HCT116 (cell line): ENCODE measurements around the gene ATG16L1.

Experiments
- POLR2A ChIP-seq: IDR thresholded peaks from 2 replicates; pipeline ENCODE4 v1.7.0; 2011; ENCODE audit warnings: borderline replicate concordance; ENCODE audit not compliant: insufficient read depth, insufficient read length; ENCODE audit errors: extremely low read depth
- REST ChIP-seq: IDR thresholded peaks from 2 replicates; pipeline ENCODE4 v1.6.1; 2012; ENCODE audit warnings: low read depth
- SIN3A ChIP-seq: IDR thresholded peaks from 2 replicates; pipeline ENCODE4 v1.6.1; 2012; ENCODE audit warnings: low read depth
- TF ChIP-seq, protein P1 (sequence below), 3 experiments: fragments of 200-600 bp in 1 of 3; sonication (generic) in 1 of 3; IDR thresholded peaks in 2 of 3; conservative IDR thresholded peaks in 1 of 3; 2 replicates each; pipeline ENCODE4 v1.5.1; 2012 to 2017; ENCODE audit warnings: low read depth in 2 of 3, low read length in 2 of 3, antibody characterized with exemption in 1 of 3, borderline replicate concordance in 1 of 3, control low read depth in 1 of 3, mild to moderate bottlenecking in 1 of 3, mixed read lengths in 1 of 3, mixed run types in 1 of 3, moderate library complexity in 1 of 3; ENCODE audit not compliant: insufficient read depth in 1 of 3

DNA sequence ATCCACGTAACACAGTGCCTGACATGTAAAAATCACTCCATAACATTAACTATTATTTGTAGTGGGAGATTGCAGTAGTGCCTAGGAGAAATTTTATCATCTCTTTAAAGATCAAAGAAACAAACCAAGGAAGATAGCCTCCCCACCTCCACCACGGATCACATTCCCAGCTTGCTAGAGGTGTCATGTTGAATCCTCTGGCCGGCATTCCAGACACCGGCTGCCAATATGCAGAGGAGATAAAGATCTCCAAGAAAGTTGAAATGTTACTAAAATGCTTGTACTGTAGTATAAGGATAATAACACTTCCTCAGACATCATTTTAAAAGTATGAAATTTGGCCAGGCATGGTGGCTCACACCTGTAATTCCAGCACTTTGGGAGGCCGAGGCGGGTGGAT lies 6.1 kb upstream of the ATG16L1 start:
- TF ChIP-seq, protein P1, sequence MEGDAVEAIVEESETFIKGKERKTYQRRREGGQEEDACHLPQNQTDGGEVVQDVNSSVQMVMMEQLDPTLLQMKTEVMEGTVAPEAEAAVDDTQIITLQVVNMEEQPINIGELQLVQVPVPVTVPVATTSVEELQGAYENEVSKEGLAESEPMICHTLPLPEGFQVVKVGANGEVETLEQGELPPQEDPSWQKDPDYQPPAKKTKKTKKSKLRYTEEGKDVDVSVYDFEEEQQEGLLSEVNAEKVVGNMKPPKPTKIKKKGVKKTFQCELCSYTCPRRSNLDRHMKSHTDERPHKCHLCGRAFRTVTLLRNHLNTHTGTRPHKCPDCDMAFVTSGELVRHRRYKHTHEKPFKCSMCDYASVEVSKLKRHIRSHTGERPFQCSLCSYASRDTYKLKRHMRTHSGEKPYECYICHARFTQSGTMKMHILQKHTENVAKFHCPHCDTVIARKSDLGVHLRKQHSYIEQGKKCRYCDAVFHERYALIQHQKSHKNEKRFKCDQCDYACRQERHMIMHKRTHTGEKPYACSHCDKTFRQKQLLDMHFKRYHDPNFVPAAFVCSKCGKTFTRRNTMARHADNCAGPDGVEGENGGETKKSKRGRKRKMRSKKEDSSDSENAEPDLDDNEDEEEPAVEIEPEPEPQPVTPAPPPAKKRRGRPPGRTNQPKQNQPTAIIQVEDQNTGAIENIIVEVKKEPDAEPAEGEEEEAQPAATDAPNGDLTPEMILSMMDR (IDR thresholded peaks at IDR 0.05 in 2 of 3, conservative IDR thresholded peaks at IDR 0.05 in 1 of 3; ENCODE audit: borderline replicate concordance in 1 of 3, insufficient read depth in 1 of 3, low read depth in 2 of 3, low read length in 2 of 3), result no peak
- TF ChIP-seq REST (no peak), SIN3A (0 out of 2 replicates have a peak, but pooled peaks have one; percentile 10), POLR2A (no peak)
